Endothelial cell of umbilical vein (primary cell): ENCODE data around the gene RIPOR3.

ENCODE experiments used
- CTCF ChIP-seq, 2 donors: IDR thresholded peaks; 1 replicate in 1 of 2; 2 replicates in 1 of 2; pipeline ENCODE4 v1.5.1; 2011; ENCODE audit warnings: low read length in 2 of 2, mild to moderate bottlenecking in 2 of 2, moderate library complexity in 2 of 2, control low read depth in 1 of 2, inconsistent platforms in 1 of 2, low read depth in 1 of 2; ENCODE audit not compliant: insufficient read depth in 1 of 2; ENCODE audit errors: extremely low read depth in 1 of 2
- EZH2 ChIP-seq: IDR thresholded peaks from 2 replicates; pipeline ENCODE4 v1.6.1; 2012; ENCODE audit warnings: borderline replicate concordance, low read depth, mild to moderate bottlenecking, moderate library complexity, low read length, inconsistent platforms; ENCODE audit not compliant: severe bottlenecking
- GATA2 ChIP-seq: IDR thresholded peaks from 2 replicates; pipeline ENCODE4 v1.7.0; 2011; ENCODE audit warnings: low read depth, mild to moderate bottlenecking, moderate library complexity, mixed read lengths, low read length; ENCODE audit not compliant: insufficient read length, insufficient read depth
- POLR2A ChIP-seq: IDR thresholded peaks from 2 replicates; pipeline ENCODE4 v1.6.1; 2012; ENCODE audit warnings: low read depth, mild to moderate bottlenecking, control low read depth, low read length

DNA sequence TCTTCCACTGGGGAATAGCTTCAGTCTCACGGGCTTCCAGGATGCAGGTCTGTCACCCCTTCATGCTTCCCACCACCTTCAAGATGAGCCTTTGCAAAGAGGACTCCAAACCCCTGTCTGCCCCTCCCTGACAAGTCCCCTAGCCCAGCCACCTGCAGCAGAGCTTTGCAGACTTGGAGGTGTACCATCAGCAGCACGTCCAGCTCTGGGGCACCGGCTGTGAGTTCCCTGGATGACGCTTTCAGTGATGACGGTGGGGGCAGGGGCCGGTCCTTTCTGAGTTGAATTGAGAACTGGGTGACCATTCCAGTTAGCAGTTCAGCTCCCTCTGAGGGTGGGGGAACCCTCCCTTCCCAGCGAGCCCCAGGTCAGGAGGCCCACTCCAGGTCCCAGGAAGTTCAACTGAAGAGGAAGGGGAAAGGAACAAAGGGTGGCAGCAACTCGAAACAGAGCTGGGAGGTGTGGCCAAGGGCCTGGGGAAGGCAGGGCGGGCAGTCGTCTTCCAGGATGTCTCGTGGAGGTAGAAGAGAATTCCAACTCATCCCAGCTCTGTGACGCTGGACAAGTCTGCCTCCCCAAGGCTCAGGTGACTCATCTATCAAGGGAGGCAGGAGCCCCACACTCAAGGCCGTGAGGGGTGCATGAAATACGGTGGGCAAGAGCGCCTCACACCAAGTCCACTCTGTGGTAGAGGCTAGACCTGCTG is 95.2 kb downstream of the RIPOR3 start:
- TF ChIP-seq CTCF (IDR thresholded peaks at IDR 0.05; ENCODE audit: extremely low read depth in 1 of 2, insufficient read depth in 1 of 2, low read depth in 1 of 2, low read length in 2 of 2) (no peak), POLR2A (no peak), GATA2 (no peak), EZH2 (no peak)
